NCI-H2107 treated with DMSO at 0.1 percent for 48 hours (cell line): Measurements from ENCODE around the gene PHYHD1.

Experiments used
- DNase-seq: peaks from one replicate; lab custom pipeline; 2025; ENCODE audit not compliant: unreplicated experiment; lab: John Stamatoyannopoulos, UW

Gene PHYHD1

GRCh38 chr9:128920381-128921058, at the start of gene PHYHD1:
PHYHD1 (plus strand) TSS chr9:128920982; CDS start chr9:128922324, 1,342 bp downstream.
- no peak for DNase-seq

GRCh38 chr9:128877852-128878251, 42.9 kb upstream of the PHYHD1 start:
- DNase-seq: no peak

GRCh38 chr9:128881884-128882676, 38.7 kb upstream of the PHYHD1 start, which contains the start of the genes KYAT1 and LRRC8A:
KYAT1 (minus strand) TSS chr9:128881950; CDS start chr9:128845405, 36,545 bp downstream.
LRRC8A (plus strand) TSS chr9:128882133; CDS start chr9:128907165, 25,032 bp downstream.
- DNase-seq: peak; percentile 86

GRCh38 chr9:128882677-128883603, 37.8 kb upstream of the PHYHD1 start:
- DNase-seq: no peak

- DNase-seq: no peak
Measured at GRCh38 chr9:128884164-128884563, 36.6 kb upstream of the PHYHD1 start.

- DNase-seq: no peak
Measured at GRCh38 chr9:128885376-128885775, 35.4 kb upstream of the PHYHD1 start.

GRCh38 chr9:128885798-128886197, 35.0 kb upstream of the PHYHD1 start:
- DNase-seq: no peak

GRCh38 chr9:128886211-128886891, 34.4 kb upstream of the PHYHD1 start:
- no peak for DNase-seq

GRCh38 chr9:128887049-128887448, 33.7 kb upstream of the PHYHD1 start:
- DNase-seq: no peak

- DNase-seq: no peak
Measured at GRCh38 chr9:128887914-128888350, 32.9 kb upstream of the PHYHD1 start.

- DNase-seq: no peak
Measured at GRCh38 chr9:128891321-128892220, 29.2 kb upstream of the PHYHD1 start.

GRCh38 chr9:128892221-128892921, 28.4 kb upstream of the PHYHD1 start:
- no peak for DNase-seq

GRCh38 chr9:128893354-128893753, 27.4 kb upstream of the PHYHD1 start:
- no peak for DNase-seq

- no peak for DNase-seq
Measured at GRCh38 chr9:128894764-128895163, 26.0 kb upstream of the PHYHD1 start.

GRCh38 chr9:128895556-128895955, 25.2 kb upstream of the PHYHD1 start:
- DNase-seq: peak; percentile 50

- DNase-seq: no peak
Measured at GRCh38 chr9:128898382-128898781, 22.4 kb upstream of the PHYHD1 start.

GRCh38 chr9:128898845-128899565, 21.8 kb upstream of the PHYHD1 start:
- no peak for DNase-seq
